D721Med (cell line): Measurements from ENCODE around the gene SIDT1.
A peak's percentile ranks its signal among the peaks of the same experiment; 100 is the strongest.

ENCODE experiments used
- DNase-seq: peaks from one replicate; pipeline ENCODE4 v3.0.0; 2011; ENCODE audit warnings: low spot score; ENCODE audit not compliant: insufficient read length
- FAIRE-seq: peaks from 2 replicates; lab custom pipeline; 2011; peaks lifted over from hg19 to GRCh38; lab: Jason Lieb, UNC
- CTCF ChIP-seq: IDR thresholded peaks from 2 replicates; pipeline ENCODE4 v1.5.1; 2012; ENCODE audit warnings: mild to moderate bottlenecking, control low read depth; ENCODE audit not compliant: insufficient read depth; ENCODE audit errors: missing control alignments

The SIDT1 gene

DNA sequence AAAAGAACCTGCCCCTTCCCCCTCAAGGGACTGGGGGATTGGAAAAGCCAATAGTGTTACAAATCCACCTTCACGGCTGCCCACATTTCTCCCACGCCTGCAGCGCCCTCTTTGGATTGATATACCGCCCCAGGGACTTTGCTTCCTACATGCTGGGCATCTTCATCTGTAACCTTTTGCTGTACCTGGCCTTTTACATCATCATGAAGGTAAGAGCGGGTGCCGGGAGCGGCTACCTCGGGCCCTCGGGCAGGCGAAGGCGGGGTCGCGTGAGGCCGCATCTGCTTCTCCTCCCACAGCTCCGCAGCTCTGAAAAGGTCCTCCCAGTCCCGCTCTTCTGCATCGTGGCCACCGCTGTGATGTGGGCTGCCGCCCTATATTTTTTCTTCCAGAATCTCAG lies 91.0 kb downstream of the SIDT1 start:
- DNase-seq: no peak

GRCh38 chr3:113623811-113624210 lies 91.5 kb downstream of the SIDT1 start:
- DNase-seq: no peak
- FAIRE-seq: no peak
- TF ChIP-seq CTCF: no peak

More for the DNA sequence above, 91.0 kb downstream of the SIDT1 start:
- FAIRE-seq: no peak
- TF ChIP-seq CTCF: no peak

GRCh38 chr3:113625834-113626233 lies 93.5 kb downstream of the SIDT1 start:
- TF ChIP-seq CTCF: no peak
- DNase-seq (no peak), FAIRE-seq (no peak)

DNA sequence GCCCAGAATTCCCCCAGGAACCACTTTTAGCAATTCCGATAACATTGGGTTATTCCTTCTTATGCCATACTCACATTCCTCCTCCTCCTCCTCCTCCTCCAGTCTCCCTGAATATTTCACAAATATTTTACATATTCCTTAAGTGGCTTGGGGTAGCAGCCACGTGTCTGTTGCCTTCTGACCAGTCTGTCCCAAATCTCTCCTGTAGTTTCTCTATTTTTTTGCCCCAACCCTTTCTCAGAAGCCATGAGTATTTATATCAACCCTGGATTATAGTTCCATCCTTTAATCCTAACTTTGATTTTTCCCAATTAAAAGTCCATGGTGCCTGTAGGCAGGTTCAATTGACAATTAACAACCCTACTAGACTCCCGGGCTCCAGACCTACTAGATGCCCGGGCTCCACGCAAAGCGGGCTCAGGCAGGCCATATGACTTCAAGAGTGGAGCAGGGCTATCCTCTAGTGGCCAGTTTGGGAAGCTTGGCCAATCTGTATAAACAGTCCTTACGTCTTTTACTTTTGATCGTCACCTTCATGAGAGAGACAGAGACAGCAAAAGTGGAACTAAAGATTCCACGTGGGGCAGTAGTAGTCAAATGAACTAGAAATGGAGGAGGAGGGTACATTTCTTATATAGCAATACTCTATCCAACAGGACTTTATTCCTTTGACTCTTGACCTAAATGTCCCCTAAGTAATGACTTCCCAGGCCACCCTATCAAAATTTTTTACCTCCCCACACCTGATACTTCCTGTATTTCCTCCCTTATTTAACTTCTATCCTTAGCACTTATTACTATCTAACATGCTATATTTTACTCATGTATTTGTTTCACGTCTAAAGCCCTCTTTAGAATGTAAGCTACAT lies 94.4 kb downstream of the SIDT1 start:
- DNase-seq (no peak), FAIRE-seq (no peak)
- TF ChIP-seq CTCF: peak; percentile 65

DNA sequence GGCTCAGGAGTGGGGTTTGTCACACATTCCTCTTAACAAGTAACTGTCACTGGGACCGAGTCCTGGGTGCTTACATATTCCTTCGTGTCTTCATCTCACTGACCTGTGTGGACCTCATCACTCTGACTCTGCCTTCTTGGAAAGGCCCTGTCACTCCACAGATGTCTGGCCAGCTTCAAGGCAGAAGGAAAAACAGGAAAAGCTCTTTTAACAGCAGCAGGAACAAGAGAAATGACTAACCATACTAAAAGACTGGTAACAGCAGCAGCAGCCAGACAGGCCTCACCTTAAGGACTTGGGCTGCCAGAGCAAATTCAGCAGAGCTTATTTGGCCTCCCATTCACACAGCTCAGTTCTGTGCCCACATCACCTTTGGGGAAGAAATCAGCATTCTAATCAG lies 96.0 kb downstream of the SIDT1 start:
- no peak for DNase-seq
- FAIRE-seq: no peak
- TF ChIP-seq CTCF: no peak

GRCh38 chr3:113628788-113629187 lies 96.4 kb downstream of the SIDT1 start:
- FAIRE-seq (no peak), DNase-seq (no peak)
- TF ChIP-seq CTCF: no peak
